Measurements from ENCODE around the gene PCSK4. TPM values are rescaled to one million over a fixed set of nuclear protein-coding genes. Genes with fewer than 3 reads are reported as not detected.

Gene PCSK4
- polyA plus RNA-seq, 1 donor (not counting 4 experiments of a cell fraction or from before 2014, with no cell fraction given): 0.25 TPM

GRCh38 chr19:1522838-1523237 lies 32.7 kb upstream of the PCSK4 start:
- dilution Hi-C loops (cut with MboI; ENCODE audit: extremely low pct_ligation_motif_present, low sequenced_read_pairs): no loop called here
- H3K27ac ChIP-seq (ENCODE audit: control insufficient read depth, insufficient read depth, low read length): no peak overlapping the region

GRCh38 chr19:1522061-1522460 lies 31.9 kb upstream of the PCSK4 start:
- FAIRE-seq (no peak), DNase-seq (ENCODE audit: low read depth, low spot score) (no peak)
- no peak overlapping the region for H3K4me3 ChIP-seq (ENCODE audit: control insufficient read depth in 2 of 3, extremely low read depth in 1 of 3, insufficient read depth in 2 of 3, low read depth in 1 of 3, low read length in 3 of 3)
- no peaks in the 10 kb centered on the region for H3K79me2 ChIP-seq (ENCODE audit: control insufficient read depth, insufficient read depth, low read length)
- H3K27ac ChIP-seq (ENCODE audit: control insufficient read depth, insufficient read depth, low read length): no peak overlapping the region
- H3K9me3 ChIP-seq (ENCODE audit: control insufficient read depth, low read depth, low read length): no peaks in the 10 kb centered on the region
- no peak overlapping the region for H3K9ac ChIP-seq (ENCODE audit: control insufficient read depth, extremely low read depth, insufficient read depth, low read length)
- H4K20me1 ChIP-seq (ENCODE audit: control insufficient read depth, extremely low read depth, insufficient read depth, low read length): peaks cover 2% of the 10 kb centered on the region
- no peaks in the 10 kb centered on the region for H3K4me1 ChIP-seq (ENCODE audit: control insufficient read depth, extremely low read depth, insufficient read depth, low read length)
- TF ChIP-seq EZH2 (IDR thresholded peaks at IDR 0.05; ENCODE audit: low read length) (no peak), CTCF (optimal IDR thresholded peaks at IDR 0.05 in 1 of 3, IDR thresholded peaks at IDR 0.05 in 1 of 3, conservative IDR thresholded peaks at IDR 0.05 in 1 of 3; ENCODE audit: extremely low read depth in 1 of 3, insufficient read depth in 2 of 3, low read length in 3 of 3) (no peak)
- no peaks in the 10 kb centered on the region for H3K9me1 ChIP-seq (ENCODE audit: control insufficient read depth, extremely low read depth, insufficient read depth, low read length)
- no peak overlapping the region for H2AFZ ChIP-seq (ENCODE audit: control insufficient read depth, low read length)
- no peaks in the 10 kb centered on the region for H3K36me3 ChIP-seq (ENCODE audit: control insufficient read depth in 2 of 2, extremely low read depth in 1 of 2, insufficient read depth in 2 of 2, low read length in 2 of 2)
- no peak overlapping the region for H3K4me2 ChIP-seq (ENCODE audit: control insufficient read depth, extremely low read depth, insufficient read depth, low read depth, low read length)
- peaks cover 37% of the 10 kb centered on the region for H3K27me3 ChIP-seq (ENCODE audit: control insufficient read depth, extremely low read depth, insufficient read depth, low read length)
- dilution Hi-C loops (cut with MboI; ENCODE audit: extremely low pct_ligation_motif_present, low sequenced_read_pairs): no loop called here

More at GRCh38 chr19:1522838-1523237, 32.7 kb upstream of the PCSK4 start:
- Histone ChIP-seq H3K4me1 (ENCODE audit: control insufficient read depth, extremely low read depth, insufficient read depth, low read length) (no peaks in the 10 kb centered on the region), H3K4me2 (ENCODE audit: control insufficient read depth, extremely low read depth, insufficient read depth, low read depth, low read length) (no peak overlapping the region), H2AFZ (ENCODE audit: control insufficient read depth, low read length) (no peak overlapping the region), H3K9ac (ENCODE audit: control insufficient read depth, extremely low read depth, insufficient read depth, low read length) (no peak overlapping the region), H3K27me3 (ENCODE audit: control insufficient read depth, extremely low read depth, insufficient read depth, low read length) (peaks cover 37% of the 10 kb centered on the region), H3K79me2 (ENCODE audit: control insufficient read depth, insufficient read depth, low read length) (no peaks in the 10 kb centered on the region), H3K4me3 (ENCODE audit: control insufficient read depth in 2 of 3, extremely low read depth in 1 of 3, insufficient read depth in 2 of 3, low read depth in 1 of 3, low read length in 3 of 3) (no peak overlapping the region), H3K36me3 (ENCODE audit: control insufficient read depth in 2 of 2, extremely low read depth in 1 of 2, insufficient read depth in 2 of 2, low read length in 2 of 2) (no peaks in the 10 kb centered on the region), H3K9me1 (ENCODE audit: control insufficient read depth, extremely low read depth, insufficient read depth, low read length) (no peaks in the 10 kb centered on the region), H3K9me3 (ENCODE audit: control insufficient read depth, low read depth, low read length) (no peaks in the 10 kb centered on the region), H4K20me1 (ENCODE audit: control insufficient read depth, extremely low read depth, insufficient read depth, low read length) (peaks cover 2% of the 10 kb centered on the region)
- DNase-seq (ENCODE audit: low read depth, low spot score) (no peak), FAIRE-seq (no peak)
- TF ChIP-seq EZH2 (IDR thresholded peaks at IDR 0.05; ENCODE audit: low read length): no peak
- no peak for TF ChIP-seq CTCF (optimal IDR thresholded peaks at IDR 0.05 in 1 of 3, IDR thresholded peaks at IDR 0.05 in 1 of 3, conservative IDR thresholded peaks at IDR 0.05 in 1 of 3; ENCODE audit: extremely low read depth in 1 of 3, insufficient read depth in 2 of 3, low read length in 3 of 3)
